Activated naive CD4-positive, alpha-beta T cell treated with anti-CD3 and anti-CD28 coated beads for 36 hours (primary cell): ENCODE measurements around the gene CAMTA1. TPM values are rescaled to one million over a fixed set of nuclear protein-coding genes. Genes with fewer than 3 reads are reported as not detected.

Source experiments
- CTCF ChIA-PET: fragments of 350-600 bp; sonication (Branson Sonifier 250); formaldehyde crosslinking; loops from one replicate; lab custom pipeline; 2021; ENCODE audit warnings: antibody characterized with exemption; lab: Charles Lee
- DNase-seq: peaks from one replicate; pipeline ENCODE4 v3.0.0-alpha.2; 2020
- H3K27ac Mint-ChIP-seq: one replicate; pipeline ENCODE4 v1.8.0; 2021; ENCODE audit warnings: mild to moderate bottlenecking, mixed read lengths
- H3K27me3 Mint-ChIP-seq: one replicate; pipeline ENCODE4 v1.8.0; 2021; ENCODE audit warnings: low read depth, mixed read lengths
- H3K36me3 Mint-ChIP-seq: one replicate; pipeline ENCODE4 v1.8.0; 2021; ENCODE audit warnings: low read depth, mixed read lengths
- H3K4me1 Mint-ChIP-seq: one replicate; pipeline ENCODE4 v1.8.0; 2021; ENCODE audit warnings: low read depth, mixed read lengths
- H3K4me3 Mint-ChIP-seq: one replicate; pipeline ENCODE4 v1.8.0; 2021; ENCODE audit warnings: mild to moderate bottlenecking, moderate library complexity, mixed read lengths
- H3K9me3 Mint-ChIP-seq: one replicate; pipeline ENCODE4 v1.8.0; 2021; ENCODE audit warnings: mixed read lengths
- intact Hi-C: fragments of 100-400 bp; cut with micrococcal nuclease; formaldehyde crosslinking; loops from one replicate; pipeline ENCODE4 v1.15.1; 2023
- total RNA-seq, 2 experiments: library from RNA; stranded (reverse); gene quantifications; one replicate each; pipeline ENCODE4 v1.2.3, GENCODE V29; 2021

Gene CAMTA1
- total RNA-seq, 2 experiments from 2014 or later, result 61.5 to 70.9 TPM

DNA sequence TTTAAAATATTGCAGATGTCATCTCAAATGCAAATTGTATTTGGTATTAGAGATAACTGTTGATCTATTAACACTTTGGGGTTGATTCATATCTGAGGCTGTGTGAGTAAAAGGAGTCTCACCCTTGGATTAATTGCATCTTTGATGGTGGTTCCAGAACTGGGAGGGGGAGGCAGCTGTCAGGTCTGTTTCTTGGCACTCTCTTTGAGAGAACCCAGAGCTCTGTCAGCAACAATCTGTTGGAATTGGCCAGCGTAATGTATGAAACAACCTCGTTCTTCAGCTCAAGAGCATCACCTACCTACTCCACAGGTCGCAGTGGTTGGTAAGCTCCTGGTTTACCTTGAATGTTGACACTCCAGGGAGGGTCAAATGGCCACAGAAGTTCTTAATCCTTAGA is 424.1 kb downstream of the CAMTA1 start:
- H3K27me3 Mint-ChIP-seq, result peaks cover 48% of the 10 kb centered on the region
- DNase-seq, result no peak
- H3K4me3 Mint-ChIP-seq, result no peak overlapping the region
- no peaks in the 10 kb centered on the region for H3K36me3 Mint-ChIP-seq
- no peaks in the 10 kb centered on the region for H3K4me1 Mint-ChIP-seq
- intact Hi-C loops, result loop anchor here (2.0 to 10.0 kb wide), 2 partner anchors 167 to 415 kb away; no protein-coding TSS in a partner anchor
- no peaks in the 10 kb centered on the region for H3K9me3 Mint-ChIP-seq
- no peak overlapping the region for H3K27ac Mint-ChIP-seq
- CTCF ChIA-PET, result no interaction called here

DNA sequence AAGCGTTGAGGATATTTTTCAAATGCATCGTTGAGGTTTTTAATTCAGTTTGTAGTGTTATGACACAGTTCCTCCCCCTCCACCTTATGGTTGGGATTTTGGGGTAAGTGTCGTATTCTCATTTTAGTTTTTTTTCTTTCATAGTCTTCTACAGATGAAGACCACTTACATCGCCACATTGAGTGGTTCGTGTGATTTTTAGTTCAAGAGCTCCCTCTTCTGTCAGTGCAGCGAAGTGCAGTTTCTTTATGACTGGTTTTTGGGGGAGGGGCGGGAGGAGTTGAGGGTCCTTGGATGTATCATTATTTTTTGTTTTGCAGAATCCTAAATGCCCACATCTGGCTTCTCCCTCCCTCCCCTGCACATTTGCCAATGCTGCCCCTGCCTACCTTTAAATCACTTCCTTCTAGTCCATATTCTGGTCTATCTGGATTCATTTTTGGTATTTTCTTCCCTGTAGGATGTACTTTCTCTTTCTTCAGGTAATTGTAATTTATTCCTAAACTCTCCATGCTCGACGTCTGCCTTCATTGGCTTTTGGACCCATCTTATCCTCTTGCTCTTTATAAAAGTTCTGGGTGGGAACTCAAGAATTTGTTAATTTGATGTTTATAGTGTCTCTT is 433.1 kb downstream of the CAMTA1 start:
- no peak overlapping the region for H3K4me3 Mint-ChIP-seq
- DNase-seq, result peak; percentile 57
- H3K4me1 Mint-ChIP-seq, result peaks cover 2% of the 10 kb centered on the region
- no peaks in the 10 kb centered on the region for H3K36me3 Mint-ChIP-seq
- H3K9me3 Mint-ChIP-seq, result no peaks in the 10 kb centered on the region
- CTCF ChIA-PET, result no interaction called here
- intact Hi-C loops, result loop anchor here (5.0 kb wide), 2 partner anchors 496 to 731 kb away; no protein-coding TSS in a partner anchor
- H3K27me3 Mint-ChIP-seq, result peaks cover 24% of the 10 kb centered on the region
- H3K27ac Mint-ChIP-seq, result no peak overlapping the region

DNA sequence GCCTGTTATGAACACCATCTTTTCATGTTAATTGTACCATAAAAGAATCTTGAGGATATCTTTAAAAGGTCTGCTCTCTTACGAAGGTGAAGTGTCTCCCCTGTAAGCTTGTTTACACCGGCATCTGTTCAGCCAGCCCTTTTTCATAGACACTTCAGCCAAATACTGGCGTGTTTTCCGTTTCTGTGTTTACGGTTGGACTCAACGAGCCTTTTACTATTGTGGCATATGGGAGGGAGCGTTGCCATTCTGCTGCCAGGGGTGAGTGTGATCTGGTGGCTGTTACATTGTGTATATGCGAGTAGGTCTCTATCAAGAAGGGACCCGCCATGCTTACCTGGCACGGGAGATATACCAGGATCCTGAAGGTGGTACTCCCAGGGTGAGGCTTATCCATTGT is 433.8 kb downstream of the CAMTA1 start:
- intact Hi-C loops, result loop anchor here (5.0 kb wide), 2 partner anchors 497 to 732 kb away; no protein-coding TSS in a partner anchor
- H3K9me3 Mint-ChIP-seq, result no peaks in the 10 kb centered on the region

DNA sequence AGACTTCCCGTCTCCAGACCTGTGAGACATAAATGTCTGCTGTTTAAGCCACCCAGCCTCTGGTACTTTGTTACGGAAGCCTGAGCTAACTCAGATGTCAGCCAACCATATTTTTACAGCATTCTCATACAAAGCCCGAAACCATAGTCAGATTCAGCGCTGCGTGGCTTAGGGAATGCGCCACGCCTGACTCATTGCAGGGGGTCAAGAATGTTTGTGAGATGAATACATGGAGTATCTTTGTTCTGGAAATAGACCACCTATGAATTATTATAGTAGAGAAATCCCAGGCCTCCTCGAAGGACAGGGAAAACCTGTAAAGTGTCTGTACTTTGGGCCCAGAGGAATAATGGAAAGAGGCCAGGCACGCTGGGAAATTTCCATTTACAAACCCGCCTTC is 434.8 kb downstream of the CAMTA1 start:
- H3K9me3 Mint-ChIP-seq, result no peaks in the 10 kb centered on the region
- CTCF ChIA-PET, result no interaction called here

More for the DNA sequence above, 433.8 kb downstream of the CAMTA1 start:
- no peak overlapping the region for H3K4me3 Mint-ChIP-seq
- peaks cover 2% of the 10 kb centered on the region for H3K4me1 Mint-ChIP-seq
- no peaks in the 10 kb centered on the region for H3K36me3 Mint-ChIP-seq
- CTCF ChIA-PET, result no interaction called here
- peaks cover 24% of the 10 kb centered on the region for H3K27me3 Mint-ChIP-seq
- H3K27ac Mint-ChIP-seq, result no peak overlapping the region
- no peak for DNase-seq

GRCh38 chr1:7220712-7221252 is 435.5 kb downstream of the CAMTA1 start:
- Mint-ChIP-seq H3K27ac (no peak overlapping the region), H3K36me3 (no peaks in the 10 kb centered on the region), H3K4me3 (no peak overlapping the region), H3K27me3 (peaks cover 22% of the 10 kb centered on the region), H3K4me1 (peaks cover 2% of the 10 kb centered on the region), H3K9me3 (no peaks in the 10 kb centered on the region)
- CTCF ChIA-PET, result no interaction called here
- DNase-seq, result no peak
- intact Hi-C loops, result no loop called here

More for the DNA sequence above, 434.8 kb downstream of the CAMTA1 start:
- Mint-ChIP-seq H3K27me3 (peaks cover 19% of the 10 kb centered on the region), H3K27ac (no peak overlapping the region), H3K4me3 (no peak overlapping the region), H3K4me1 (peaks cover 2% of the 10 kb centered on the region), H3K36me3 (no peaks in the 10 kb centered on the region)
- intact Hi-C loops, result no loop called here
- DNase-seq, result no peak

DNA sequence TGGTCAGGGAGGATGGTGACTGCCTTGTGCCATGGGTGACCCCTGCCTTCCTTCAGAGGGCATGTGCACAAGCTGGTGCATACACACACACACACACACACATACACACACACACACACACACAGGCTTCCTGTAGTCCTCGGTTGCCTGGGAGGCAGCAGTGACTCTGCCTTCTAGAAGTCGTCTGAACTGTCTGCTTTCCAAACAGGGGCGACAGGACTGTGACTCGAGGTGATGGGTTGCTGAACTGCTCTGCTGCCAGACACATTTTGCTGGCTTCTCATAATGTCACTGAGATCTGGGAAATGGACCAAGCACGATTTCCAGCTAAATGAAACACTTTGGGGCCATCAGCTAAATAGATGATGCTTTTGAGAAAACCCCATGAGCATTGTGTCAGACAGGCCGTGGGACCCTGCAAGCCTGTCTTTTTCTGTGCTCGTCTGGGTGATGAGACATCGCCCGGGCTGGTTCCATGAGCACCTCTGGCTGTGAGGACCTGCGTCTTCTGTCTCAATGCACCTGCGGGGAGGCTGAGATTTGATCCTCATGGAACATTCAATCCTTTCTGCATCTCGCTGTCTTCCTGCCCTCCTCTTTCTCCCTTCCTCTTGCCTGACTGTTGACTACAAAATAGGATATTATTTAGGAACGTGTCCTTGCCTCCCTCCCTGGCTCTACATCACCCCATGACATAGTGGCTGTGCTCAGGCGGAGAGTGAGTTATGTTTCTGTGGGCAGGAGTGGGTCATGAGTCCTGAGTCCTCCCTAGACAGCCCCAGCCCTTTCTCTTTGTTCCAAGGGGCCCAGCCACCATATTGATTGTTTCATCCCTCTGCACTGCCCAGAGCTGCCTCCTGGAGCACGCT is 436.8 kb downstream of the CAMTA1 start:
- Mint-ChIP-seq H3K9me3 (no peaks in the 10 kb centered on the region), H3K27ac (no peak overlapping the region), H3K36me3 (no peaks in the 10 kb centered on the region), H3K4me3 (no peak overlapping the region), H3K4me1 (no peaks in the 10 kb centered on the region), H3K27me3 (peaks cover 18% of the 10 kb centered on the region)
- intact Hi-C loops, result no loop called here
- CTCF ChIA-PET, result interaction anchor here (0.7 kb wide), 1 partner anchor 138 kb away, joined by 3 read pairs; no protein-coding TSS in a partner anchor
- DNase-seq, result no peak

DNA sequence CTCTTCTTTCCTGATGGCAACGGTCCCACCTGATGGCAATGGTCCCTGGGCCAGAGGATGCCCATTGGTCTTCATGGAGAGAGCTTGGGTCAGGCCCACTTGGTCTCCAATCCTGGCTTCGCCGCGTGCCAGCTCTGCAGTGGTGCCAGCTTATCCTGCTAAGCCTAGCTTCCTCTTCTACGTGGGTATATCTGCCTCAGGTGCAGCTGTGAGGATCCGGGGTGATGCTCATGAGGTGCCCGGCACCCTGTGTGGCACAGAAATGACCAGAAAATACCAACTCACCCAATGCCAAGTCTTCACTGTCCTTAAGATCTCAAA is 437.4 kb downstream of the CAMTA1 start:
- Mint-ChIP-seq H3K27me3 (peaks cover 17% of the 10 kb centered on the region), H3K9me3 (no peaks in the 10 kb centered on the region)
- CTCF ChIA-PET, result no interaction called here

GRCh38 chr1:7223334-7224080 is 438.3 kb downstream of the CAMTA1 start:
- Mint-ChIP-seq H3K36me3 (no peaks in the 10 kb centered on the region), H3K4me1 (no peaks in the 10 kb centered on the region), H3K4me3 (no peak overlapping the region), H3K9me3 (no peaks in the 10 kb centered on the region), H3K27me3 (peaks cover 11% of the 10 kb centered on the region), H3K27ac (no peak overlapping the region)
- DNase-seq, result no peak
- CTCF ChIA-PET, result no interaction called here
- intact Hi-C loops, result no loop called here

More for the DNA sequence above, 437.4 kb downstream of the CAMTA1 start:
- Mint-ChIP-seq H3K27ac (no peak overlapping the region), H3K4me3 (no peak overlapping the region), H3K36me3 (no peaks in the 10 kb centered on the region), H3K4me1 (no peaks in the 10 kb centered on the region)
- DNase-seq, result no peak
- intact Hi-C loops, result no loop called here

- intact Hi-C loops, result no loop called here
- no peaks in the 10 kb centered on the region for H3K4me1 Mint-ChIP-seq
- H3K27ac Mint-ChIP-seq, result no peak overlapping the region
- H3K4me3 Mint-ChIP-seq, result no peak overlapping the region
- H3K27me3 Mint-ChIP-seq, result peaks cover 8% of the 10 kb centered on the region
- H3K9me3 Mint-ChIP-seq, result no peaks in the 10 kb centered on the region
- H3K36me3 Mint-ChIP-seq, result no peaks in the 10 kb centered on the region
- CTCF ChIA-PET, result no interaction called here
- DNase-seq, result no peak
These were observed 438.9 kb downstream of the CAMTA1 start for GRCh38 chr1:7224081-7224534.

DNA sequence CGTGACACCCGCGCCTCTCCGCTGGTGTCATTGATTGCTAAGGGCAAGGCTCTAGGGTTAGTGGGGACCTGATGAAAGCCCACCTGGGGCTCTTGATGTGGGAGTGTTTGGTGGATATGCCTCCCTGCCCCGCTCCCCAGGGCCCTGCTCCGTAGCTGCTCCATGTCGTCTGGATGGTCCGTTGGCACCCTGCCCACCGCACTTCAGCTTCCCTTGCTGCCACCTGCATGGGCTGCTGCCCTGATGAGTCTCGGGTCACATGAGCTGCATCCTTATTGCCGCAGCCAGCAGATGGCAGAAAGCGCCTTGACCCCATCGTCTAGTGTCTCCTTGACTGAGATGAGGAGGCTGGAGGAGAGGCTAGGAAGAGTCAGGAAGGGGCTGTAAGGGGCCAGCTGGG is 439.4 kb downstream of the CAMTA1 start:
- Mint-ChIP-seq H3K4me3 (no peak overlapping the region), H3K36me3 (no peaks in the 10 kb centered on the region), H3K27me3 (peaks cover 8% of the 10 kb centered on the region), H3K27ac (no peak overlapping the region), H3K4me1 (no peaks in the 10 kb centered on the region), H3K9me3 (no peaks in the 10 kb centered on the region)
- peak; percentile 8 for DNase-seq
- CTCF ChIA-PET, result interaction anchor here (0.6 kb wide), 1 partner anchor 531 kb away, joined by 3 read pairs; no protein-coding TSS in a partner anchor
- intact Hi-C loops, result no loop called here

DNA sequence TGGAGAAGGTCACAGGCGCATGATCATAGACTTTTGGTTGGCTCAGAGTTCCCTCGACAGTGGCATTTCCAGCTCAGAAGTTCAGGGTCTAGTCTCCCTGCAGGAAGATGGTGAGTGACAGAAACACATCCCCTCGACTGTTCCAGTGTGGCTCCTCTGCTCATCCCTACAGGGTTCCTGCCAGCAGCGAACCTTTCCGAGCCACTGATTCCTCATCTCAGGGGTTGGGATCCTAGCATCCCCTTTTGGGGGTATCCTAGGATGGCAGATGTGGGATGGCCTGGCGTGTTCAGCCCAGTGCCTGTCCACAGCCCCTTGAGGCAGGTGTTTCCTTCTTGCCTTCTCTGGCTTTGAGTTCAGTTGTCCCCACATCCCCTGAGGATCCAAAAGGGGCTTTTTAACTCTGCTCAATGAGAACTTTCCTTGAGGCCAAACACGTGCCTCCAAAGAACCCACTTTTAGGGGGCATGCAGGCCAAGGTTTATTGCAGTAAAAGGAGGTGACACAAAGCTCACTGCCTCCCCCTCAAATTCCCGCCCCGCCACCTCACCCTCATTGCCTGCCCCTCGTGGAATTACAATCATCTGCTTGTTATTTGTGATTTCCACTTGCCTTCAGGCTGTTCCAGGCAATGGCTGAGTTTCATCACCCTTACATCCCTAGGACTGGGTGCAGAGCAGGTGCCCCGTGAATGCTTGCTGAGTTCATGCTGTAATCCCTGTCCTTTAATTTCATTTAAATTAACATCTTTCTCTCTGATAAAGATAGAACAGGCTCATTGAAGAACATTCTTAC is 440.7 kb downstream of the CAMTA1 start:
- DNase-seq, result no peak
- Mint-ChIP-seq H3K4me3 (no peak overlapping the region), H3K4me1 (no peaks in the 10 kb centered on the region), H3K27ac (no peak overlapping the region), H3K36me3 (no peaks in the 10 kb centered on the region), H3K27me3 (peaks cover 8% of the 10 kb centered on the region), H3K9me3 (no peaks in the 10 kb centered on the region)
- CTCF ChIA-PET, result no interaction called here
- intact Hi-C loops, result no loop called here
